SK-N-SH (cell line): ENCODE data around the gene KRT2. TPM values are rescaled to one million over a fixed set of nuclear protein-coding genes. Genes with fewer than 3 reads are reported as not detected.

Source experiments
- CTCF ChIA-PET: fragments of 300-600, 350-600 bp; formaldehyde crosslinking; extraction: SDS; loops from one replicate; lab custom pipeline; 2021; lab: Yijun Ruan, JAX
- POLR2A ChIA-PET: fragments of 350-600 bp; sonication (Branson Sonifier 250); formaldehyde crosslinking; extraction: SDS; loops from one replicate; lab custom pipeline; 2020; ENCODE audit warnings: antibody characterized with exemption, inconsistent platforms; lab: Yijun Ruan, JAX
- DNase-seq: peaks from one replicate; pipeline ENCODE4 v3.0.0; 2012
- H2AFZ ChIP-seq: fragments of 200-600 bp; sonication (generic); 2 replicates; pipeline ENCODE4 v1.8.1; 2016; ENCODE audit warnings: antibody characterized with exemption, mild to moderate bottlenecking, low read depth
- H3F3A ChIP-seq: fragments of 200-600 bp; sonication (generic); replicated peaks from 2 replicates; pipeline ENCODE3; 2016; ENCODE audit warnings: antibody characterized with exemption, mild to moderate bottlenecking; ENCODE audit not compliant: insufficient read depth
- H3K27ac ChIP-seq, 2 experiments: fragments of 200-500 bp in 1 of 2; fragments of 200-600 bp in 1 of 2; sonication (Bioruptor generic) in 1 of 2; sonication (generic), shearing (Covaris generic) in 1 of 2; 2 replicates each; pipeline versions ENCODE4 v1.5.1 to v1.6.1; 2014 to 2016; ENCODE audit warnings: low read depth in 2 of 2, inconsistent platforms in 1 of 2, low read length in 1 of 2, mild to moderate bottlenecking in 1 of 2, mixed read lengths in 1 of 2
- H3K27me3 ChIP-seq: fragments of 200-600 bp; sonication (generic), shearing (Covaris generic); 2 replicates; pipeline ENCODE4 v1.6.1; 2016; ENCODE audit warnings: mixed run types; ENCODE audit not compliant: insufficient read depth
- H3K36me3 ChIP-seq, 2 experiments: fragments of 200-500 bp in 1 of 2; fragments of 200-600 bp in 1 of 2; sonication (Bioruptor generic) in 1 of 2; sonication (generic) in 1 of 2; replicated peaks in 1 of 2; 2 replicates each; pipeline versions ENCODE3 to v1.5.1; 2014 to 2016; ENCODE audit warnings: low read length in 1 of 2, mild to moderate bottlenecking in 1 of 2; ENCODE audit not compliant: insufficient read depth in 2 of 2, control insufficient read depth in 1 of 2
- H3K4me1 ChIP-seq, 2 experiments: fragments of 200-500 bp in 1 of 2; fragments of 200-600 bp in 1 of 2; sonication (Bioruptor generic) in 1 of 2; sonication (generic), shearing (Covaris generic) in 1 of 2; 2 replicates each; pipeline versions ENCODE4 v1.5.1 to v1.6.1; 2014 to 2016; ENCODE audit warnings: low read depth in 1 of 2, low read length in 1 of 2, mixed run types in 1 of 2; ENCODE audit not compliant: insufficient read depth in 2 of 2, control insufficient read depth in 1 of 2
- H3K4me2 ChIP-seq: fragments of 200-600 bp; sonication (generic), shearing (Covaris generic); 2 replicates; pipeline ENCODE4 v1.6.1; 2017; ENCODE audit warnings: mixed run types
- H3K4me3 ChIP-seq, 2 experiments: fragments of 200-500 bp in 1 of 2; fragments of 200-600 bp in 1 of 2; sonication (Bioruptor generic) in 1 of 2; sonication (generic), shearing (Covaris generic) in 1 of 2; 2 replicates each; pipeline versions ENCODE4 v1.5.1 to v1.8.1; 2014 to 2016; ENCODE audit warnings: low read depth in 2 of 2, inconsistent platforms in 1 of 2, low read length in 1 of 2, mild to moderate bottlenecking in 1 of 2, mixed read lengths in 1 of 2, moderate library complexity in 1 of 2
- H3K79me2 ChIP-seq: fragments of 200-600 bp; sonication (generic); 2 replicates; pipeline ENCODE4 v1.8.1; 2017; ENCODE audit warnings: mild to moderate bottlenecking; ENCODE audit not compliant: insufficient read depth
- H3K9ac ChIP-seq: fragments of 200-600 bp; sonication (generic); 2 replicates; pipeline ENCODE4 v1.6.1; 2017; ENCODE audit warnings: mixed run types
- H3K9me2 ChIP-seq: fragments of 200-600 bp; sonication (generic); 2 replicates; pipeline ENCODE4 v1.6.1; 2017; ENCODE audit warnings: mixed run types
- H3K9me3 ChIP-seq: fragments of 200-600 bp; sonication (generic); 2 replicates; pipeline ENCODE4 v1.6.1; 2017; ENCODE audit warnings: mixed run types, mild to moderate bottlenecking, moderate library complexity
- H4K20me1 ChIP-seq: fragments of 200-600 bp; sonication (generic); 2 replicates; pipeline ENCODE4 v1.6.1; 2017; ENCODE audit warnings: mild to moderate bottlenecking, mixed run types; ENCODE audit not compliant: insufficient read depth
- CHD2 ChIP-seq: fragments of 150-350 bp; IDR thresholded peaks from 2 replicates; pipeline ENCODE4 v1.6.1; 2018; ENCODE audit warnings: low read length; ENCODE audit not compliant: partially characterized antibody
- CTCF ChIP-seq: fragments of 200-600 bp; sonication (generic); IDR thresholded peaks from 2 replicates; pipeline ENCODE4 v1.6.1; 2017; ENCODE audit warnings: antibody characterized with exemption, mild to moderate bottlenecking, moderate library complexity
- EP300 ChIP-seq, 2 experiments: IDR thresholded peaks; 2 replicates each; pipeline versions ENCODE4 v1.4.0 to v1.6.1; 2012; ENCODE audit warnings: borderline replicate concordance in 1 of 2, low read depth in 1 of 2, low read length in 1 of 2
- FOSL2 ChIP-seq: IDR thresholded peaks from 2 replicates; pipeline ENCODE4 v1.4.0; 2012; ENCODE audit warnings: low read depth, mild to moderate bottlenecking, moderate library complexity, borderline replicate concordance
- FOXJ3 ChIP-seq: sonication (generic); formaldehyde crosslinking; IDR thresholded peaks from 2 replicates; pipeline ENCODE4 v1.5.1; 2020; ENCODE audit warnings: mild to moderate bottlenecking, missing genetic modification reagents
- FOXM1 ChIP-seq: IDR thresholded peaks from 2 replicates; pipeline ENCODE4 v1.4.0; 2012; ENCODE audit warnings: low read depth, mild to moderate bottlenecking
- JUND ChIP-seq: IDR thresholded peaks from 2 replicates; pipeline ENCODE4 v1.4.0; 2012
- MXI1 ChIP-seq: IDR thresholded peaks from 2 replicates; pipeline ENCODE4 v1.6.1; 2012; ENCODE audit warnings: mild to moderate bottlenecking, low read depth, low read length, improper control_type of control experiment
- NFIC ChIP-seq: IDR thresholded peaks from 2 replicates; pipeline ENCODE4 v1.4.0; 2012; ENCODE audit warnings: borderline replicate concordance
- NRF1 ChIP-seq: IDR thresholded peaks from 2 replicates; pipeline ENCODE4 v1.6.1; 2012; ENCODE audit warnings: low read depth, mild to moderate bottlenecking, low read length
- POLR2AphosphoS5 ChIP-seq: IDR thresholded peaks from 2 replicates; pipeline ENCODE4 v1.6.1; 2012; ENCODE audit warnings: low read depth, low read length
- RAD21 ChIP-seq: IDR thresholded peaks from 2 replicates; pipeline ENCODE4 v1.6.1; 2012; ENCODE audit warnings: mild to moderate bottlenecking, low read length
- RCOR1 ChIP-seq: fragments of 150-350 bp; IDR thresholded peaks from 2 replicates; pipeline ENCODE4 v1.6.1; 2017; ENCODE audit warnings: antibody characterized with exemption, low read length
- RFX5 ChIP-seq: IDR thresholded peaks from 2 replicates; pipeline ENCODE4 v1.6.1; 2012; ENCODE audit warnings: mild to moderate bottlenecking, improper control_type of control experiment, low read length
- RXRA ChIP-seq: IDR thresholded peaks from 2 replicates; pipeline ENCODE4 v1.4.0; 2012; ENCODE audit warnings: low read depth, mild to moderate bottlenecking, borderline replicate concordance
- SIN3A ChIP-seq: IDR thresholded peaks from 2 replicates; pipeline ENCODE4 v1.6.1; 2012; ENCODE audit warnings: low read depth, mild to moderate bottlenecking, low read length, moderate library complexity, borderline replicate concordance
- USF1 ChIP-seq: IDR thresholded peaks from 2 replicates; pipeline ENCODE4 v1.4.0; 2012; ENCODE audit warnings: low read depth, borderline replicate concordance
- ZBTB33 ChIP-seq: IDR thresholded peaks from 2 replicates; pipeline ENCODE4 v1.4.0; 2012; ENCODE audit warnings: low read depth, borderline replicate concordance
- WGBS: methylation state at CpG from one replicate; pipeline ENCODE4 v1.1.6; 2017; ENCODE audit warnings: low lambda C conversion rate; 5-methylcytosine and 5-hydroxymethylcytosine counted together
- polyA plus RNA-seq, 3 experiments: library from polyadenylated mRNA; depleted of rRNA; stranded (reverse); fragments of >200 nt; gene quantifications; 2 replicates each; pipeline ENCODE4 v1.2.3, GENCODE V29; 2012
- TF ChIP-seq, protein P1 (sequence below): IDR thresholded peaks from 2 replicates; pipeline ENCODE4 v1.4.0; 2012; ENCODE audit warnings: low read depth

Gene KRT2
- polyA plus RNA-seq, 1 of the 3 experiments (the other 2 are of a cell fraction) = not detected

DNA sequence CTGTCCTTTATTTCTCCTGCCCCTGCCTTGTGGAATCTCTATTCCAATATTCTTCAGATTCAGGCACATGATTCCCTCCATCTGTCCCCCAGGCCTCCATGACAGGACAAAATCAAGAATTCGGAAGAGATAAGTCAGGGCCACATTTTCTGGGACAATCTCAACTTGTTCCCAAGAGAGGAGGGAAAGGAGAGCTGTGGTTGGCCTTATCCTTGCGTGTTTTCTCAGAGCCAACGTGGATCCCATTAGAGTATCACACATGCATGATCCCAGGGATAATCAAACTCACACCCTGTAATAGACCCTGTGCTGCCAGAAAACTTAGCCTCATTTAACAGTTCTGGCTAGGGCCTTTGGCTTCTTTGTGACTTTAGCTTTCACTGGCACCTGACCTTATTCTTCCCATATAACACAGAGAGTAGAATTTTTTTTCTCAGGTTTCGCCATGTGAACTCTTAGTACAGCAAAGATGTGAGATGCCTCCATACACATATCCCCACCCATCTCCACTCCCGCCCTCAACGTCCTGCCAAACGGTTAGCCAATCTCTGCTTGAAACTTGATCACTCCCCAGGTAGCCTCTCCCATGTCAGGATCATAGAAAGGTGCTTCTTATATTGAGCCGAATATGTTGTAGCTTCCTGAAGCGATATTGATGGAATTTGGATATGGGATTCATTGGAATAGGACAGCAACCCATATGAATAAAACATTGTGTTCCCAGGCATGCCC lies 34.9 kb upstream of the KRT2 start:
- DNase-seq = no peak
- Histone ChIP-seq H3K36me3 (no peaks in the 10 kb centered on the region), H3K27me3 (peaks cover 65% of the 10 kb centered on the region), H3K4me3 (no peak overlapping the region), H2AFZ (no peak overlapping the region), H3K9me3 (no peaks in the 10 kb centered on the region), H3K4me2 (no peak overlapping the region), H3K9ac (no peak overlapping the region), H3K9me2 (no peaks in the 10 kb centered on the region), H4K20me1 (no peaks in the 10 kb centered on the region), H3K4me1 (peaks cover 0 to 8% of the 10 kb centered on the region in 2 experiments; a peak in 1 of 4 replicates), H3K79me2 (no peaks in the 10 kb centered on the region), H3K27ac (no peak overlapping the region), H3F3A (no peaks in the 10 kb centered on the region)
- 22% methylated on average over 8 of the region's 9 CpGs for WGBS
- no peak for TF ChIP-seq SIN3A
- no peak for TF ChIP-seq RXRA
- TF ChIP-seq MXI1 = no peak
- TF ChIP-seq POLR2AphosphoS5 = no peak
- no peak for TF ChIP-seq FOXJ3 (CRISPR knock-in tag)
- TF ChIP-seq FOXM1 = no peak
- TF ChIP-seq JUND = no peak
- no peak for TF ChIP-seq RCOR1
- TF ChIP-seq FOSL2 = no peak
- no peak for TF ChIP-seq NRF1
- POLR2A ChIA-PET = no interaction called here
- CTCF ChIA-PET = interaction anchor here (0.7 to 1.0 kb wide), 2 partner anchors 179 to 182 kb away, joined by 3 to 4 read pairs; no protein-coding TSS in a partner anchor

GRCh38 chr12:52686063-52686462 lies 34.1 kb upstream of the KRT2 start:
- ChIA-PET POLR2A (no interaction called here), CTCF (interaction anchor here (1.2 kb wide), 2 partner anchors 21 to 179 kb away, joined by 3 read pairs; no protein-coding TSS in a partner anchor)
- Histone ChIP-seq H4K20me1 (no peaks in the 10 kb centered on the region), H3F3A (no peaks in the 10 kb centered on the region), H3K4me2 (no peak overlapping the region), H3K79me2 (no peaks in the 10 kb centered on the region), H3K27me3 (peaks cover 57% of the 10 kb centered on the region), H3K9me2 (no peaks in the 10 kb centered on the region), H3K4me1 (peaks cover 0 to 3% of the 10 kb centered on the region in 2 experiments; a peak in 1 of 4 replicates), H3K9ac (no peak overlapping the region), H3K9me3 (no peaks in the 10 kb centered on the region), H3K36me3 (no peaks in the 10 kb centered on the region), H3K27ac (no peak overlapping the region), H2AFZ (no peak overlapping the region), H3K4me3 (no peak overlapping the region)
- DNase-seq = no peak
- WGBS = 38% methylated on average over 3 of the region's 3 CpGs
- no peak for TF ChIP-seq JUND
- TF ChIP-seq EP300 (IDR thresholded peaks at IDR 0.05; ENCODE audit: borderline replicate concordance in 1 of 2, low read depth in 1 of 2, low read length in 1 of 2) = no peak
- TF ChIP-seq CTCF = no peak
- TF ChIP-seq POLR2AphosphoS5 = no peak
- TF ChIP-seq FOXM1 = no peak
- TF ChIP-seq ZBTB33 = no peak
- TF ChIP-seq, protein P1, sequence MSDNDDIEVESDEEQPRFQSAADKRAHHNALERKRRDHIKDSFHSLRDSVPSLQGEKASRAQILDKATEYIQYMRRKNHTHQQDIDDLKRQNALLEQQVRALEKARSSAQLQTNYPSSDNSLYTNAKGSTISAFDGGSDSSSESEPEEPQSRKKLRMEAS = no peak
- TF ChIP-seq RFX5 = no peak
- no peak for TF ChIP-seq USF1
- no peak for TF ChIP-seq CHD2
- no peak for TF ChIP-seq NFIC
- no peak for TF ChIP-seq RAD21
- no peak for TF ChIP-seq FOXJ3 (CRISPR knock-in tag)
